HepG2 (cell line): ENCODE data around the gene PKP4. TPM values are rescaled to one million over a fixed set of nuclear protein-coding genes. Genes with fewer than 3 reads are reported as not detected.

Experiments
- ATAC-seq: fragments of 200-7000 bp; cut with Tn5 transposase; 3 replicates; pipeline ENCODE4 v1.9.1; 2020; ENCODE audit warnings: mild to moderate bottlenecking, moderate library complexity
- BruUV-seq: library from RNA; stranded (reverse); fragments of 400-500 nt; replicated peaks from 2 replicates; lab custom pipeline; 2021; lab: Mats Ljungman, UMichigan
- CTCF ChIA-PET: fragments of 300-600 bp; formaldehyde crosslinking; extraction: SDS; loops from one replicate; lab custom pipeline; 2021; ENCODE audit warnings: low total read pairs, inconsistent platforms, low intra/inter-chr PET ratio; lab: Yijun Ruan, JAX
- POLR2A ChIA-PET: fragments of 350-600 bp; sonication (Branson Sonifier 250); formaldehyde crosslinking; loops from one replicate; lab custom pipeline; 2020; ENCODE audit warnings: antibody characterized with exemption, inconsistent platforms; lab: Yijun Ruan, JAX
- DNase-seq: peaks from one replicate; pipeline ENCODE4 v3.0.0-alpha.2; 2015; ENCODE audit warnings: low spot score
- FAIRE-seq: peaks from 3 replicates; lab custom pipeline; 2011; peaks lifted over from hg19 to GRCh38; lab: Jason Lieb, UNC
- H2AFZ ChIP-seq: one replicate; pipeline ENCODE4 v1.6.1; 2011; ENCODE audit warnings: low read length, inconsistent platforms
- H3K27ac ChIP-seq: fragments of 300-600 bp; 3 replicates; pipeline ENCODE4 v1.8.0; 2011; ENCODE audit warnings: mixed run types, mild to moderate bottlenecking, mixed read lengths, low read length, inconsistent platforms; ENCODE audit not compliant: insufficient read depth; ENCODE audit errors: extremely low read length
- H3K27me3 ChIP-seq, 2 experiments: fragments of 200-600 bp in 1 of 2; 2 replicates in 1 of 2; 3 replicates in 1 of 2; pipeline versions ENCODE4 v1.6.0 to v1.8.0; 2011; ENCODE audit warnings: low read length in 2 of 2, mild to moderate bottlenecking in 2 of 2, moderate library complexity in 2 of 2, inconsistent platforms in 1 of 2; ENCODE audit not compliant: insufficient read depth in 2 of 2, control insufficient read depth in 1 of 2
- H3K36me3 ChIP-seq, 2 experiments: fragments of 200-600 bp in 1 of 2; replicated peaks in 1 of 2; 2 replicates in 1 of 2; 3 replicates in 1 of 2; pipeline versions ENCODE4 v1.5.1 to v1.8.0; 2011; ENCODE audit warnings: low read length in 2 of 2, inconsistent platforms in 1 of 2; ENCODE audit not compliant: insufficient read depth in 2 of 2, control insufficient read depth in 1 of 2
- H3K4me1 ChIP-seq: 2 replicates; pipeline ENCODE4 v1.5.1; 2012; ENCODE audit warnings: low read length, inconsistent platforms; ENCODE audit not compliant: insufficient read depth
- H3K4me2 ChIP-seq: 2 replicates; pipeline ENCODE4 v1.6.0; 2011; ENCODE audit warnings: low read depth, low read length, inconsistent platforms
- H3K4me3 ChIP-seq, 3 experiments: fragments of 200-600 bp in 1 of 3; sonication (generic), shearing (Covaris generic) in 1 of 3; replicated peaks in 1 of 3; 2 replicates each; pipeline ENCODE4 v1.5.1; 2011 to 2016; ENCODE audit warnings: low read length in 3 of 3, inconsistent platforms in 2 of 3, low read depth in 2 of 3, mild to moderate bottlenecking in 2 of 3, control low read depth in 1 of 3, mixed read lengths in 1 of 3; ENCODE audit not compliant: insufficient read depth in 1 of 3
- H3K79me2 ChIP-seq: one replicate; pipeline ENCODE4 v1.6.1; 2011; ENCODE audit warnings: low read length, inconsistent platforms; ENCODE audit not compliant: insufficient read depth
- H3K9ac ChIP-seq: 2 replicates; pipeline ENCODE4 v1.6.0; 2011; ENCODE audit warnings: mild to moderate bottlenecking, low read depth, low read length, inconsistent platforms; ENCODE audit not compliant: insufficient read depth
- H3K9me3 ChIP-seq: 2 replicates; pipeline ENCODE4 v1.5.1; 2012; ENCODE audit warnings: mild to moderate bottlenecking, low read length
- H4K20me1 ChIP-seq: 2 replicates; pipeline ENCODE4 v1.6.0; 2011; ENCODE audit warnings: inconsistent platforms, mild to moderate bottlenecking, low read length, moderate library complexity; ENCODE audit not compliant: insufficient read depth
- ARID4A ChIP-seq: sonication (generic); formaldehyde crosslinking; IDR thresholded peaks from 2 replicates; pipeline ENCODE4 v1.5.0; 2020; ENCODE audit warnings: mild to moderate bottlenecking, missing genetic modification reagents, borderline replicate concordance
- KAT8 ChIP-seq: IDR thresholded peaks from 2 replicates; pipeline ENCODE4 v1.6.1; 2016; ENCODE audit warnings: missing genetic modification reagents, missing compliant biosample characterization
- MAFG ChIP-seq: sonication (generic); formaldehyde crosslinking; IDR thresholded peaks from 2 replicates; pipeline ENCODE4 v1.5.1; 2020; ENCODE audit warnings: mild to moderate bottlenecking, missing genetic modification reagents
- MATR3 ChIP-seq: sonication (generic); formaldehyde crosslinking; IDR thresholded peaks from 2 replicates; pipeline ENCODE4 v1.4.0; 2020; ENCODE audit warnings: missing genetic modification reagents
- NR2F2 ChIP-seq: IDR thresholded peaks from 2 replicates; pipeline ENCODE4 v1.6.1; 2012; ENCODE audit warnings: low read depth, inconsistent platforms, borderline replicate concordance
- PATZ1 ChIP-seq: sonication (generic); formaldehyde crosslinking; IDR thresholded peaks from 2 replicates; pipeline ENCODE4 v1.4.0; 2020; ENCODE audit warnings: missing genetic modification reagents
- PBX2 ChIP-seq: IDR thresholded peaks from 2 replicates; pipeline ENCODE4 v1.6.1; 2016; ENCODE audit warnings: control low read depth
- PREB ChIP-seq: sonication (generic); formaldehyde crosslinking; IDR thresholded peaks from 2 replicates; pipeline ENCODE4 v1.4.0; 2020; ENCODE audit warnings: missing genetic modification reagents
- SKIL ChIP-seq: sonication (generic); formaldehyde crosslinking; IDR thresholded peaks from 2 replicates; pipeline ENCODE4 v1.8.0; 2022; ENCODE audit warnings: missing genetic modification reagents, mild to moderate bottlenecking, moderate library complexity, borderline replicate concordance
- YEATS2 ChIP-seq: sonication (generic); formaldehyde crosslinking; IDR thresholded peaks from 2 replicates; pipeline ENCODE4 v1.4.0; 2020; ENCODE audit warnings: missing genetic modification reagents, borderline replicate concordance
- ZNF446 ChIP-seq: sonication (generic); formaldehyde crosslinking; IDR thresholded peaks from 2 replicates; pipeline ENCODE4 v1.5.0; 2020; ENCODE audit warnings: mild to moderate bottlenecking, missing genetic modification reagents
- ZNF503 ChIP-seq: sonication (generic); formaldehyde crosslinking; IDR thresholded peaks from 2 replicates; pipeline ENCODE4 v1.4.0; 2020; ENCODE audit warnings: missing genetic modification reagents
- WGBS: methylation state at CpG from one replicate; pipeline ENCODE4 v1.1.6; 2017; ENCODE audit warnings: low lambda C conversion rate; 5-methylcytosine and 5-hydroxymethylcytosine counted together
- in situ Hi-C: cut with HindIII; loops from 2 replicates; pipeline ENCODE4 v1.10.0; 2017; ENCODE audit warnings: low pct_unique_long_range_greater_than_20kb; ENCODE audit not compliant: extremely low pct_ligation_motif_present
- intact Hi-C: fragments of 100-400 bp; cut with micrococcal nuclease; formaldehyde crosslinking; loops from one replicate; pipeline ENCODE4 v1.10.0; 2022; ENCODE audit not compliant: unreplicated experiment
- polyA plus RNA-seq, 8 experiments: library from polyadenylated mRNA; depleted of rRNA in 3 of 8; stranded (reverse) in 7 of 8; unstranded in 1 of 8; fragments of >200 nt; fragmentation: Illumina TruSeq in 4 of 8; extraction: Trizol in 4 of 8; gene quantifications; 2 replicates each; pipeline versions ENCODE4 v1.2.1 to v1.2.3, GENCODE V29; 2011 to 2016; ENCODE audit warnings: low read depth in 4 of 8, missing spikeins in 1 of 8, mixed read lengths in 1 of 8; ENCODE audit not compliant: insufficient read depth in 1 of 8
- total RNA-seq, 5 experiments: library from RNA; depleted of rRNA; stranded (reverse); fragments of >200 nt; fragmentation: Illumina TruSeq; extraction: Trizol; gene quantifications; 2 replicates each; pipeline ENCODE4 v1.2.3, GENCODE V29; 2016; ENCODE audit warnings: low read depth in 1 of 5

The PKP4 gene
- total and polyA plus RNA-seq, 2 of the 13 experiments (the other 11 are each of a cell fraction or from before 2014, with no cell fraction given) = 80.9 to 90.5 TPM

- H2AFZ ChIP-seq = no peak overlapping the region
- in situ Hi-C loops (no loop called here), intact Hi-C loops (no loop called here)
- H3K4me3 ChIP-seq = no peak overlapping the region
- FAIRE-seq (no peak), DNase-seq (no peak), ATAC-seq (no peak)
- H3K27ac ChIP-seq = no peak overlapping the region
- 100% methylated on average over 1 of the region's 1 CpG for WGBS
- ChIA-PET CTCF (no interaction called here), POLR2A (no interaction called here)
- H3K9me3 ChIP-seq = no peaks in the 10 kb centered on the region
- peaks cover 78% of the 10 kb centered on the region for H3K79me2 ChIP-seq
- no peak overlapping the region for H3K4me2 ChIP-seq
- BruUV-seq = no TSS peak
- H4K20me1 ChIP-seq = peaks cover 11% of the 10 kb centered on the region
- H3K27me3 ChIP-seq = no peaks in the 10 kb centered on the region
- H3K4me1 ChIP-seq = no peaks in the 10 kb centered on the region
- H3K9ac ChIP-seq = no peak overlapping the region
- H3K36me3 ChIP-seq = peaks cover 3 to 15% of the 10 kb centered on the region in 2 experiments; a peak in 4 of 5 replicates
- TF ChIP-seq SKIL (CRISPR knock-in tag) = no peak
- no peak for TF ChIP-seq ZNF503 (CRISPR knock-in tag)
- no peak for TF ChIP-seq PBX2 (CRISPR knock-in tag)
- no peak for TF ChIP-seq MAFG (CRISPR knock-in tag)
- no peak for TF ChIP-seq ZNF446 (CRISPR knock-in tag)
- no peak for TF ChIP-seq ARID4A (CRISPR knock-in tag)
- no peak for TF ChIP-seq PREB (CRISPR knock-in tag)
- no peak for TF ChIP-seq NR2F2
- TF ChIP-seq PATZ1 (CRISPR knock-in tag) = no peak
- no peak for TF ChIP-seq KAT8 (CRISPR knock-in tag)
- TF ChIP-seq YEATS2 (CRISPR knock-in tag) = no peak
- TF ChIP-seq MATR3 (CRISPR knock-in tag) = no peak
These were observed 22.1 kb downstream of the PKP4 start for GRCh38 chr2:158478816-158479215.
